ENCODE results near the gene AOC2. TPM values are rescaled to one million over a fixed set of nuclear protein-coding genes. Genes with fewer than 3 reads are reported as not detected.
"Not testable (repeated sequence)": the region's sequence is repeated elsewhere in the genome, so short reads cannot be mapped to it uniquely, and the experiment has no call there.

Gene AOC2
- total RNA-seq, 2 donors from 2014 or later = 0.47 to 0.85 TPM

- DNase-seq (peak; percentile 31 to 50), ATAC-seq (peak; percentile 70)
- intact Hi-C loops (cut with DNase I, micrococcal nuclease) = no loop called here
Observed at GRCh38 chr17:42895185-42895555, 50.8 kb downstream of the AOC2 start.

GRCh38 chr17:42898147-42898811 is 53.9 kb downstream of the AOC2 start:
- DNase-seq = no peak

GRCh38 chr17:42899981-42900380 is 55.6 kb downstream of the AOC2 start:
- ATAC-seq; intact Hi-C loops (cut with DNase I, micrococcal nuclease); DNase-seq: not testable (repeated sequence)

More at GRCh38 chr17:42898147-42898811, 53.9 kb downstream of the AOC2 start:
- intact Hi-C loops (cut with DNase I, micrococcal nuclease) = no loop called here
- ATAC-seq = no peak

Small RNA genes within 50 kb of the gene (microRNA-seq; reads per million reads assigned to microRNA genes)
- gene MIR6781 = 0 to 2.7 reads per million in 2 donors

Other genes starting within 250 kb of the AOC2 start
- 10 to 100 TPM; 49.0 to 71.6 TPM for gene RETREG3, start 235.2 kb upstream of the AOC2 start, total RNA-seq
- 10 to 100 TPM; 24.3 to 39.7 TPM for gene TUBG1, start 234.9 kb upstream of the AOC2 start, total RNA-seq
- 1 to 10 TPM; 4.4 to 7.7 TPM for gene TUBG2, start 185.3 kb upstream of the AOC2 start, total RNA-seq
- gene PLEKHH3, start 167.6 kb upstream of the AOC2 start, total RNA-seq = 10 to 100 TPM; 15.0 to 16.6 TPM
- 1 to 10 TPM in 1 of 2 donors, under 1 TPM in 1; 0.58 to 2.4 TPM for gene CCR10, start 162.7 kb upstream of the AOC2 start, total RNA-seq
- gene CNTNAP1, start 162.0 kb upstream of the AOC2 start, total RNA-seq = 1 to 10 TPM; 1.2 to 4.6 TPM
- gene EZH1, start 99.5 kb upstream of the AOC2 start, total RNA-seq = 10 to 100 TPM; 24.9 to 28.0 TPM
- gene RAMP2, start 83.4 kb upstream of the AOC2 start, total RNA-seq = 1 to 10 TPM; 5.0 to 7.7 TPM
- gene VPS25, start 71.1 kb upstream of the AOC2 start, total RNA-seq = 10 to 100 TPM; 81.5 to 83.6 TPM
- 10 to 100 TPM; 32.7 to 41.2 TPM for gene WNK4, start 64.0 kb upstream of the AOC2 start, total RNA-seq
- gene COA3, start 45.9 kb upstream of the AOC2 start, total RNA-seq = 100 to 1,000 TPM; 142 to 167 TPM
- 1 to 10 TPM; 1.2 to 2.4 TPM for gene CNTD1, start 45.7 kb upstream of the AOC2 start, total RNA-seq
- gene BECN1, start 20.3 kb upstream of the AOC2 start, total RNA-seq = 100 to 1,000 TPM; 128 to 150 TPM
- gene PSME3, start 11.2 kb upstream of the AOC2 start, total RNA-seq = 100 to 1,000 TPM in 1 of 2 donors, 10 to 100 TPM in 1; 89.7 to 104 TPM
- gene AOC3, start 6.6 kb downstream of the AOC2 start, total RNA-seq = 10 to 100 TPM in 1 of 2 donors, 1 to 10 TPM in 1; 5.6 to 27.1 TPM
- gene G6PC1, start 56.2 kb downstream of the AOC2 start, total RNA-seq = under 1 TPM in 1 of 2 donors, not detected in 1; 0.50 TPM
- gene AARSD1, start 119.9 kb downstream of the AOC2 start, total RNA-seq = 10 to 100 TPM; 17.6 to 24.1 TPM
- 1 to 10 TPM; 3.2 to 3.6 TPM for gene PTGES3L, start 135.5 kb downstream of the AOC2 start, total RNA-seq
- 10 to 100 TPM; 24.2 to 25.2 TPM for gene RUNDC1, start 136.0 kb downstream of the AOC2 start, total RNA-seq
- 100 to 1,000 TPM; 605 to 650 TPM for gene RPL27, start 153.8 kb downstream of the AOC2 start, total RNA-seq
- 10 to 100 TPM; 33.6 to 51.6 TPM for gene IFI35, start 162.2 kb downstream of the AOC2 start, total RNA-seq
- gene VAT1, start 177.8 kb downstream of the AOC2 start, total RNA-seq = 10 to 100 TPM; 46.3 to 85.2 TPM
- gene RND2, start 180.7 kb downstream of the AOC2 start, total RNA-seq = 1 to 10 TPM in 1 of 2 donors, under 1 TPM in 1; 0.15 to 1.1 TPM

Data from left colon (tissue), 2 donors.